BJ (cell line): ENCODE measurements around the gene MVB12B. TPM values are rescaled to one million over a fixed set of nuclear protein-coding genes. Genes with fewer than 3 reads are reported as not detected.

Source experiments
- CTCF ChIA-PET: fragments of 350-600 bp; formaldehyde crosslinking; extraction: SDS; loops from one replicate; lab custom pipeline; 2021; ENCODE audit warnings: antibody characterized with exemption, inconsistent platforms; lab: Yijun Ruan, JAX
- POLR2A ChIA-PET: fragments of 300-600 bp; sonication (Branson Sonifier 250); formaldehyde crosslinking; extraction: SDS; loops from one replicate; lab custom pipeline; 2021; ENCODE audit warnings: antibody characterized with exemption; lab: Charles Lee
- DNase-seq: peaks from one replicate; pipeline ENCODE4 v3.0.0-alpha.2; 2011; ENCODE audit warnings: low read depth
- H3K27me3 ChIP-seq: 2 replicates; pipeline ENCODE4 v1.6.0; 2011; ENCODE audit warnings: low read length; ENCODE audit not compliant: control insufficient read depth, insufficient read depth
- H3K36me3 ChIP-seq: 2 replicates; pipeline ENCODE4 v1.5.1; 2011; ENCODE audit warnings: low read length; ENCODE audit not compliant: control insufficient read depth, insufficient read depth
- H3K4me3 ChIP-seq: 2 replicates; pipeline ENCODE4 v1.5.1; 2011; ENCODE audit warnings: low read depth, mild to moderate bottlenecking, control low read depth, low read length
- polyA plus RNA-seq: library from polyadenylated mRNA; depleted of rRNA; stranded (reverse); fragments of >200 nt; gene quantifications from 2 replicates; pipeline ENCODE4 v1.2.3, GENCODE V29; 2011
- TF ChIP-seq, protein P1 (sequence below): IDR thresholded peaks from 2 replicates; pipeline ENCODE4 v1.5.1; 2011; ENCODE audit warnings: low read depth, mild to moderate bottlenecking, control low read depth, inconsistent platforms, low read length, moderate library complexity; ENCODE audit not compliant: insufficient read depth

Gene MVB12B
- polyA plus RNA-seq, 1 experiment: 2.7 TPM

DNA sequence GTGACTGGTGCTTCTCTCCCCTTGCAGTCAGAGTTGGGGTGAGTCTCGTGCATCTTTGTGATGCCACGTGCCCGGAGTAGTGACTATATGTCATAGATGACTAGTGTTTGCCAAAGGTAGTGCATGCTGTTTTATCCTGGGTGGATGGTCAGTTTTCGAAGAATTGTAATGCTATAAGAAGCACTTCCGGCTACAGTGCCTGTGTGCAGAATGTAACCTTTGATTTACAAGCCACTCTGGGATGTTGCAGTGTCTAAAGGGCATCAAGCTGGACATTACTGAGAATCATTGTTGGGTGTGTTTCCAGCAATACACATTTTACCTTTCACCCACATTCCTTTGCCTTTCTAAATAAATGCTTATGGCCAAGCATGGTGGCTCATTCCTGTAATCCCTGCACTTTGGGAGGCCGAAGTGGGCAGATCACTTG is 16.7 kb downstream of the MVB12B start:
- POLR2A ChIA-PET: no interaction called here
- DNase-seq: no peak
- Histone ChIP-seq H3K36me3 (peaks cover 9% of the 10 kb centered on the region; the same call in 1 of the 2 replicates), H3K27me3 (no peaks in the 10 kb centered on the region), H3K4me3 (no peak overlapping the region)
- CTCF ChIA-PET: interaction anchor here (0.8 kb wide), 1 partner anchor 13 kb away, joined by 3 read pairs; no protein-coding TSS in a partner anchor
- TF ChIP-seq, protein P1, sequence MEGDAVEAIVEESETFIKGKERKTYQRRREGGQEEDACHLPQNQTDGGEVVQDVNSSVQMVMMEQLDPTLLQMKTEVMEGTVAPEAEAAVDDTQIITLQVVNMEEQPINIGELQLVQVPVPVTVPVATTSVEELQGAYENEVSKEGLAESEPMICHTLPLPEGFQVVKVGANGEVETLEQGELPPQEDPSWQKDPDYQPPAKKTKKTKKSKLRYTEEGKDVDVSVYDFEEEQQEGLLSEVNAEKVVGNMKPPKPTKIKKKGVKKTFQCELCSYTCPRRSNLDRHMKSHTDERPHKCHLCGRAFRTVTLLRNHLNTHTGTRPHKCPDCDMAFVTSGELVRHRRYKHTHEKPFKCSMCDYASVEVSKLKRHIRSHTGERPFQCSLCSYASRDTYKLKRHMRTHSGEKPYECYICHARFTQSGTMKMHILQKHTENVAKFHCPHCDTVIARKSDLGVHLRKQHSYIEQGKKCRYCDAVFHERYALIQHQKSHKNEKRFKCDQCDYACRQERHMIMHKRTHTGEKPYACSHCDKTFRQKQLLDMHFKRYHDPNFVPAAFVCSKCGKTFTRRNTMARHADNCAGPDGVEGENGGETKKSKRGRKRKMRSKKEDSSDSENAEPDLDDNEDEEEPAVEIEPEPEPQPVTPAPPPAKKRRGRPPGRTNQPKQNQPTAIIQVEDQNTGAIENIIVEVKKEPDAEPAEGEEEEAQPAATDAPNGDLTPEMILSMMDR: no peak

DNA sequence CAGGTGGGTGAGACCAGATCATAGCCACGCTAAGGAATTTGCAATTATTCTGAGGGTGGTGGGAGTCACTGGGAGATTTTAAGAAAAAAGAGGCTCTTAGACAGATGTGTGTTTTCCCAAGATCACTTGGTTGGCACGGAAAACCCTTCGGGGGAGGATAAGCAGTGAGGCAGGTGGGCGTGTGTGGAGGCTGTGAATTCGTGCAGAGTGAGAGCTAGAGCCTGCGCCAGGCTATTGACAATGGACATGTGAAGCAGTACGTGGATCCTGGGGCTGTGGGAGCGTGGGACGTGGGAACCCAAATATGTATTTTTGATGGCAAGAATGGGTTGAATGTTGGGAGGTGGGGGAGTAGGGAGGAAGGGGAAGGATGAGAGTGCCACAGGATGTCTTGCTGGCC is 19.4 kb downstream of the MVB12B start:
- TF ChIP-seq, protein P1: no peak
- DNase-seq: no peak
- ChIA-PET POLR2A (no interaction called here), CTCF (no interaction called here)
- Histone ChIP-seq H3K36me3 (peaks cover 9% of the 10 kb centered on the region; the same call in 1 of the 2 replicates), H3K27me3 (no peaks in the 10 kb centered on the region), H3K4me3 (no peak overlapping the region)

DNA sequence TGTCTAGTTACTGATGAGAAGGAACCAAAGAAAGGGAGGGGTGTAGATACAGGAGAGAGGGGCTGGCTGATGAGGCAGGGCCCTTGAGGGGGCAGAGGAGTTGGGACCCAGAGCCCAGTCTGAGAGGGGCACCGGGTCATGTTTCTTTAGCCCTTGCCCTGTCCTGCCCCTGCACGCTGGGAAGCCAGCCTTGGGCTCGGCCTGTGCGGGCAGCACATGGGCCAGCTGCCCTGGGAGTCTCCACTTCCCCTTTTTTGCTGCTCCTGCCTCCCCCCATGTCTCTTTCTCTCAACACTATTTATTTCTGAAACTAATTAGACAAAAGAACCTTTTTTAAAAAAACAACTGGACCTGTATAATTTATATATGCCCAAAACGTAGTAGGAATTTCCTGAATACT is 20.5 kb downstream of the MVB12B start:
- peaks cover 8% of the 10 kb centered on the region; the same call in 1 of the 2 replicates for H3K36me3 ChIP-seq
- TF ChIP-seq, protein P1: no peak
- H3K4me3 ChIP-seq: no peak overlapping the region
- ChIA-PET CTCF (no interaction called here), POLR2A (no interaction called here)
- H3K27me3 ChIP-seq: no peaks in the 10 kb centered on the region
- DNase-seq: no peak

DNA sequence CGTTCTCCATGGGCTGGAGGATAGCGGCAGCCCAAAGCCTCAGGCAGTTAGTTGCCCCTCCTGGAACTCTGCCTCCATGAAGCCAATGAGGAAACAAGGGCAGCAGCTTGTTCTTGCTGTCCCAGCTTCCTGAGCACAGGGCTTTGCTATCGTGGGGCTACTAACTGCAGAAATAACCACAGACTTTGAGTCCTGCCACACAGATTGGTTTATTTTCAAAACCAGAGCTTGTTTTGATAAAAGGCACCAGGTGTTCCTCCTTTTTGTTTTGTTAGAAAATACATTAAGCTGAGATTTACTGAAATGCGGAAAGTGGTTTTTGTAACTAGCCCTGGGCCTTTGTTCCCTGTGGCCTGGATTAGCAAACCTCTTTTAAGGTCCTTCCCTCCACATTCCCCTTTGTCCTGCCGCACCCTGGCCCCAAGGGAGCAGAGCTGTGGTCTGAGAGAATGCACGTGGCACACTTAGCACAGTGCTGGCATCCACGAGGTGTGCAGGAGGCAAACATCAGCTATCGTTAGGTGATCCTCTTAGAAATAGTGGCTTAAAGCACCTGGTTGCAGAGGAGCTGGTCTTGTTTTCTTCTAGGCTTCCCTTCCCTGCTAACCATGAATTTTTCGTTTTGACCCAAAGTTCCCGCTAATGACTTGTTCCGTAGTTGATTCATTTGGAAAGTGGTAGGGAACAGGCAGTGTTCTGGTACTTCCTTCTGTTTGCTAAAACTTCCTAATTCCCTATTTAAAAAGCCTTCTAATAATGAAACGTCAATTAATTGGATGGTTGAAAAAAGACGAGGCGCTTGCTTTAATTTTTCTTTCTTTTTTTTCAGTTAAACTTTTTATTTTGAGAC is 21.5 kb downstream of the MVB12B start:
- TF ChIP-seq, protein P1: no peak
- Histone ChIP-seq H3K36me3 (peaks cover 8% of the 10 kb centered on the region; the same call in 1 of the 2 replicates), H3K27me3 (no peaks in the 10 kb centered on the region), H3K4me3 (no peak overlapping the region)
- ChIA-PET POLR2A (interaction anchor here (0.6 kb wide), 1 partner anchor 17 kb away, joined by 4 read pairs; no protein-coding TSS in a partner anchor), CTCF (no interaction called here)
- DNase-seq: no peak

DNA sequence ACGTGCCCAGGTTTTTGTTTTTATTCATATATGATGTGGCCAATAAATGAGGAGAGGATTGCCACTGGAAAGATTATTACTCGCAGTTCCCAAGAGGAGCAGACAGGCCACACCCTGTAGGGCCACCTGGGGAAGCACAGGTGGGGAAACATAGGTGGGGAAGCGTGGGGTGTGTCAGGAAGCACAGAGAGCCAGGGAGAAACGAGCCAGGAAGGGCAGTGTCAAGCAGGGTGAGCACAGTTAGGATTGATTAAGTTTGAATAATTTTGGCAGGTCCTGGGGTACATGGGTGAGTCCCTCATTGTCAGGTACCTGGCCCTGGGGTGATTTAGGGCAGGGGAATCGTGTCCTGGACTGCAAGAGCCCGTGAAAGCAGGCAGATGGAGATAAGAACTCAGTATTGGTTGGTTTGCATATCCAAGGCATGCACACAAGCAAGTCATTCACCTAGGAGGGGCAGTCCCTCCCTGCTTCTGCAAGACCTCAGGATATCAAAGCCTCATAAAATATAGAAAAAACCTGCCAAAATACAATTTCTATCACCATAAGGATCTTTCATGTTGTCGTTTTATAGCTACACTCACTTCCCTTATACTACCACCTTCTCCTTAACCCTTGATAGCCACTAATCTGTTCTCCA is 22.4 kb downstream of the MVB12B start:
- TF ChIP-seq, protein P1: no peak
- no peak for DNase-seq
- H3K4me3 ChIP-seq: no peak overlapping the region
- H3K36me3 ChIP-seq: peaks cover 8% of the 10 kb centered on the region; the same call in 1 of the 2 replicates
- H3K27me3 ChIP-seq: no peaks in the 10 kb centered on the region
- CTCF ChIA-PET: no interaction called here
- POLR2A ChIA-PET: no interaction called here
